Bronchial epithelial cell (primary cell): Measurements from ENCODE around the gene ARL4D. TPM values are rescaled to one million over a fixed set of nuclear protein-coding genes. Genes with fewer than 3 reads are reported as not detected.

Experiments
- DNase-seq: peaks from one replicate; pipeline ENCODE4 v3.0.0-alpha.2; 2010; ENCODE audit warnings: low read depth
- FAIRE-seq: peaks from 2 replicates; lab custom pipeline; 2011; peaks lifted over from hg19 to GRCh38; lab: Jason Lieb, UNC
- H3K27me3 ChIP-seq: 2 replicates; pipeline ENCODE4 v1.5.1; 2011; ENCODE audit warnings: low read length; ENCODE audit not compliant: control insufficient read depth, insufficient read depth
- H3K36me3 ChIP-seq: 2 replicates; pipeline ENCODE4 v1.5.1; 2011; ENCODE audit warnings: low read length; ENCODE audit not compliant: control insufficient read depth, insufficient read depth
- H3K4me3 ChIP-seq: 2 replicates; pipeline ENCODE4 v1.5.1; 2011; ENCODE audit warnings: mild to moderate bottlenecking, low read depth, low read length, control low read depth
- CTCF ChIP-seq: IDR thresholded peaks from 2 replicates; pipeline ENCODE4 v1.5.1; 2011; ENCODE audit warnings: mild to moderate bottlenecking, moderate library complexity, low read length, control low read depth, inconsistent platforms; ENCODE audit not compliant: insufficient read depth, severe bottlenecking
- total RNA-seq: library from RNA; depleted of rRNA; stranded (reverse); fragments of >200 nt; gene quantifications from 2 replicates; pipeline ENCODE4 v1.2.1, GENCODE V29; 2014

ARL4D gene
- total RNA-seq, result 71.1 and 90.3 TPM in 2 replicates

GRCh38 chr17:43398724-43399595, at the start of gene ARL4D:
ARL4D (plus strand) TSS chr17:43398993; CDS start chr17:43399733, 740 bp downstream.
- DNase-seq (peak; percentile 47), FAIRE-seq (no peak)
- no peaks in the 10 kb centered on the region for H3K27me3 ChIP-seq

GRCh38 chr17:43349142-43349541, 49.7 kb upstream of the ARL4D start:
- no peak for DNase-seq
- no peak for TF ChIP-seq CTCF
- Histone ChIP-seq H3K4me3 (no peak overlapping the region), H3K36me3 (no peaks in the 10 kb centered on the region), H3K27me3 (no peaks in the 10 kb centered on the region)
- no peak for FAIRE-seq

More at GRCh38 chr17:43398724-43399595, at the start of gene ARL4D:
- peak within 1 kb of the TSS; percentile 90 for H3K4me3 ChIP-seq
- TF ChIP-seq CTCF, result no peak
- peaks cover 13% of the 10 kb centered on the region for H3K36me3 ChIP-seq

- H3K4me3 ChIP-seq, result no peak overlapping the region
- H3K27me3 ChIP-seq, result no peaks in the 10 kb centered on the region
- FAIRE-seq (no peak), DNase-seq (no peak)
- no peaks in the 10 kb centered on the region for H3K36me3 ChIP-seq
- TF ChIP-seq CTCF, result no peak
Measured at GRCh38 chr17:43350888-43351361, 47.9 kb upstream of the ARL4D start.

- FAIRE-seq (no peak), DNase-seq (no peak)
- no peaks in the 10 kb centered on the region for H3K27me3 ChIP-seq
- TF ChIP-seq CTCF, result no peak
- H3K4me3 ChIP-seq, result no peak overlapping the region
- H3K36me3 ChIP-seq, result no peaks in the 10 kb centered on the region
Measured at GRCh38 chr17:43351691-43352090, 47.1 kb upstream of the ARL4D start.

GRCh38 chr17:43352579-43353331, 46.0 kb upstream of the ARL4D start:
- no peaks in the 10 kb centered on the region for H3K36me3 ChIP-seq
- TF ChIP-seq CTCF, result no peak
- no peaks in the 10 kb centered on the region for H3K27me3 ChIP-seq
- no peak overlapping the region for H3K4me3 ChIP-seq
- FAIRE-seq, result no peak
- DNase-seq, result no peak
